ENCODE measurements around the gene ZIC5. TPM values are rescaled to one million over a fixed set of nuclear protein-coding genes. Genes with fewer than 3 reads are reported as not detected.

The ZIC5 gene
- not detected for total RNA-seq
- long read RNA-seq, result 0 reads

GRCh38 chr13:99971576-99972189 lies at the start of gene ZIC5:
Gene ZIC5 (minus strand): TSS chr13:99971767. CDS start chr13:99971603, 164 bp downstream.
- DNase-seq (no peak), ATAC-seq (no peak)
- intact Hi-C loops (cut with micrococcal nuclease), result no loop called here

DNA sequence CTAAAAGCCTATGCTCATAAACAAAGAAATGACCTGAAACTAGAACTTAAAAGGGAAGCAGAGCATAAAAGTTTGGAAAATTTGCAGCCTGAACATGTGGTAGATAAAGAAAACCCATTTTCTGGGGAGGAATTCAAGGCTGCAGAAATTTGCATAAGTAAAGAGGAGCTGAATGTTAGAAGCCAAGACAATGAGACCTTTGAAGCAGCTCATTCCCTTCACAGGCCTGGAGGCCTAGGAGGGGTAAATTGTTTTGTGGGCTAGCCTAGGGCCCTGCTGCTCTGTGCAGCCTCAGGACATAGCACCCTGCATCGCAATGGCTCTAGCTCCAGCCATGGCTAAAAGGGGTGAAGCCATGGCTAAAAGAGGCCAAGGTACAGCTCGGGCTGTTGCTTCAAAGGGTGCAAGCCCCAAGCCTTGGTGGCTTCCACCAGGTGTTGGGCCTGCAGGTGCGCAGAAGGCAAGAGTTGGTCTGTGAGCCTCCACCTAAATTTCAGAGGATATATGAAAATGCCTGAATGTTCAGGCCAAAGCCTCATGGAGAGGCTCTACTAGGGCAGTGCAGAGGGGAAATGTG lies 48.3 kb upstream of the ZIC5 start:
- intact Hi-C loops (cut with micrococcal nuclease), result no loop called here
- no peak for ATAC-seq
- DNase-seq, result no peak

- no peak for ATAC-seq
- DNase-seq, result no peak
- intact Hi-C loops (cut with micrococcal nuclease), result no loop called here
Observed at GRCh38 chr13:100014621-100015020, 43.1 kb upstream of the ZIC5 start.

DNA sequence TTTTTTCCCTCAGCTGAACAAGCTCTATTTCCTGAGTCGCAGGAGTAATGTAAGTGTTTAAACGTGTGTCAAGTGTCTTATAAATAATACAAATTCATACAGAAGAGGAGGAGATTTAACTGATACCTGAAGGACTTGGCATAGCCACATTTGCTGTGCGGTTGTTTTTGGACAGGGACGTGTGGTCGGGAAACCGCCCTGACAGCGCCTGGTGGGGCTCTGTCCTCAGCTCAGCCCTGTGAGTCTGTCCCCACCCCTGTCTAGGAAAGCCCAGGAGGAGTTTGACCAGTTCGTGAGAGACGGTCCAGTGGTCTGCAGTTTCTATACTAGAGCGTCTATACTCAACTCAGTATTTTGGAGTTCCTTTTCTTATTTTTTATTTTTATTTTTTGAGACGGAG lies 26.7 kb upstream of the ZIC5 start:
- DNase-seq (no peak), ATAC-seq (no peak)
- intact Hi-C loops (cut with micrococcal nuclease), result no loop called here

GRCh38 chr13:99997702-99998214 lies 26.2 kb upstream of the ZIC5 start:
- no peak for DNase-seq
- ATAC-seq, result no peak
- intact Hi-C loops (cut with micrococcal nuclease), result no loop called here

- ATAC-seq (no peak), DNase-seq (no peak)
- intact Hi-C loops (cut with micrococcal nuclease), result no loop called here
Observed at GRCh38 chr13:99996381-99996973, 24.9 kb upstream of the ZIC5 start.

GRCh38 chr13:99995589-99996380 lies 24.2 kb upstream of the ZIC5 start:
- no peak for DNase-seq
- no peak for ATAC-seq
- intact Hi-C loops (cut with micrococcal nuclease), result no loop called here

GRCh38 chr13:99995104-99995588 lies 23.6 kb upstream of the ZIC5 start:
- intact Hi-C loops (cut with micrococcal nuclease), result no loop called here
- ATAC-seq (no peak), DNase-seq (no peak)

GRCh38 chr13:99994638-99995020 lies 23.1 kb upstream of the ZIC5 start:
- DNase-seq, result no peak
- intact Hi-C loops (cut with micrococcal nuclease), result no loop called here
- ATAC-seq, result no peak

- ATAC-seq, result no peak
- DNase-seq, result no peak
- intact Hi-C loops (cut with micrococcal nuclease), result no loop called here
Observed at GRCh38 chr13:99993660-99994637, 22.4 kb upstream of the ZIC5 start.

GRCh38 chr13:99992949-99993351 lies 21.4 kb upstream of the ZIC5 start:
- ATAC-seq, result no peak
- no peak for DNase-seq
- intact Hi-C loops (cut with micrococcal nuclease), result no loop called here

GRCh38 chr13:99991828-99992775 lies 20.5 kb upstream of the ZIC5 start:
- intact Hi-C loops (cut with micrococcal nuclease), result no loop called here
- ATAC-seq, result no peak
- DNase-seq, result no peak

GRCh38 chr13:99991013-99991827 lies 19.7 kb upstream of the ZIC5 start:
- intact Hi-C loops (cut with micrococcal nuclease), result no loop called here
- DNase-seq, result no peak
- no peak for ATAC-seq

- DNase-seq (no peak), ATAC-seq (no peak)
- intact Hi-C loops (cut with micrococcal nuclease), result no loop called here
Observed at GRCh38 chr13:99990126-99990977, 18.8 kb upstream of the ZIC5 start.

GRCh38 chr13:99989276-99990125 lies 17.9 kb upstream of the ZIC5 start:
- intact Hi-C loops (cut with micrococcal nuclease), result no loop called here
- ATAC-seq (no peak), DNase-seq (no peak)

Measured in left ventricle myocardium superior (tissue), 1 donor.